CD4-positive, alpha-beta T cell treated with Interleukin-17A for 1 hour (primary cell): ENCODE results near the gene PHF1.
"Not testable (repeated sequence)": the region's sequence is repeated elsewhere in the genome, so short reads cannot be mapped to it uniquely, and the experiment has no call there.

Experiments used
- DNase-seq: peaks from one replicate; pipeline ENCODE4 v3.0.0-alpha.2; 2020

Gene PHF1

GRCh38 chr6:33391922-33392594 lies 18.8 kb upstream of the PHF1 start:
- DNase-seq: peak; percentile 23

GRCh38 chr6:33392595-33392948 lies 18.2 kb upstream of the PHF1 start:
- DNase-seq: no peak

GRCh38 chr6:33392979-33393378 lies 17.8 kb upstream of the PHF1 start:
- no peak for DNase-seq

- DNase-seq: no peak
Observed at GRCh38 chr6:33397541-33397940, 13.3 kb upstream of the PHF1 start.

GRCh38 chr6:33398601-33399000 lies 12.2 kb upstream of the PHF1 start:
- DNase-seq: not testable (repeated sequence)

- DNase-seq: not testable (repeated sequence)
Observed at GRCh38 chr6:33399881-33400280, 10.9 kb upstream of the PHF1 start.

- DNase-seq: no peak
Observed at GRCh38 chr6:33404884-33405283, 5.9 kb upstream of the PHF1 start.

GRCh38 chr6:33405386-33405940 lies 5.4 kb upstream of the PHF1 start:
- DNase-seq: peak; percentile 28

GRCh38 chr6:33406126-33406525 lies 4.7 kb upstream of the PHF1 start:
- no peak for DNase-seq

- DNase-seq: peak; percentile 43
Observed at GRCh38 chr6:33407132-33407718, 3.6 kb upstream of the PHF1 start.

- peak; percentile 98 for DNase-seq
Observed at GRCh38 chr6:33410050-33410710, 634 bp upstream of the PHF1 start.

GRCh38 chr6:33411632-33412005 lies 805 bp downstream of the PHF1 start:
- peak; percentile 14 for DNase-seq

GRCh38 chr6:33412140-33413009 lies 1.6 kb downstream of the PHF1 start:
- DNase-seq: no peak

- no peak for DNase-seq
Observed at GRCh38 chr6:33413241-33414120, 2.7 kb downstream of the PHF1 start.

- DNase-seq: peak; percentile 49
Observed at GRCh38 chr6:33414592-33415271, 3.9 kb downstream of the PHF1 start.

- DNase-seq: no peak
Observed at GRCh38 chr6:33415831-33416230, 5.0 kb downstream of the PHF1 start.

- no peak for DNase-seq
Observed at GRCh38 chr6:33416386-33417127, 5.7 kb downstream of the PHF1 start.

- peak; percentile 45 for DNase-seq
Observed at GRCh38 chr6:33417128-33417902, 6.5 kb downstream of the PHF1 start.

- DNase-seq: peak; percentile 100
Observed at GRCh38 chr6:33417903-33418689, 7.3 kb downstream of the PHF1 start, which contains the start of gene CUTA. TSS of gene CUTA (minus strand) at chr6:33418107. CDS start at chr6:33418000, 107 bp downstream.
